Measurements from ENCODE around the gene PPM1H. TPM values are rescaled to one million over a fixed set of nuclear protein-coding genes. Genes with fewer than 3 reads are reported as not detected.

PPM1H gene
- total RNA-seq, 8 experiments from 2014 or later: 0.56 to 13.7 (median 7.0) TPM

GRCh38 chr12:62691309-62691708 is 243.6 kb downstream of the PPM1H start:
- ATAC-seq (replicated peaks in 6 of 8): no peak
- WGBS, 10 experiments: 92 to 100% (median 100%) methylated on average over 1 to 3 of the region's 3 CpGs; no CpG with 5 or more reads in 2 of the 10 experiments
- no peak overlapping the region for H3K27ac ChIP-seq
- H3K4me3 ChIP-seq: no peak overlapping the region
- in situ Hi-C loops (cut with MboI; ENCODE audit: low pct_unique_long_range_greater_than_20kb in 2 of 9, low sequenced_read_pairs in 9 of 9, unreplicated experiment in 9 of 9): no loop called here
- peaks cover 19 to 22% of the 10 kb centered on the region in 2 donors for H3K4me1 ChIP-seq (replicated peaks in 1 of 2)

GRCh38 chr12:62689042-62689839 is 245.7 kb downstream of the PPM1H start:
- Histone ChIP-seq H3K4me1 (replicated peaks in 1 of 2) (peaks cover 21 to 22% of the 10 kb centered on the region in 2 donors), H3K27ac (no peak overlapping the region), H3K4me3 (no peak overlapping the region)
- in situ Hi-C loops (cut with MboI; ENCODE audit: low pct_unique_long_range_greater_than_20kb in 2 of 9, low sequenced_read_pairs in 9 of 9, unreplicated experiment in 9 of 9): no loop called here
- 67 to 100% (median 88%) methylated on average over 1 to 4 of the region's 6 CpGs for WGBS, 10 experiments
- ATAC-seq (replicated peaks in 6 of 8): no peak

- 0 to 100% (median 97%) methylated on average over 1 to 3 of the region's 3 CpGs; no CpG with 5 or more reads in 2 of the 10 experiments for WGBS, 10 experiments
- peaks cover 0 to 4% of the 10 kb centered on the region in 2 donors for H3K4me1 ChIP-seq (replicated peaks in 1 of 2)
- no peak overlapping the region for H3K27ac ChIP-seq
- no peak for ATAC-seq (replicated peaks in 6 of 8)
- in situ Hi-C loops (cut with MboI; ENCODE audit: low pct_unique_long_range_greater_than_20kb in 2 of 9, low sequenced_read_pairs in 9 of 9, unreplicated experiment in 9 of 9): no loop called here
- H3K4me3 ChIP-seq: no peak overlapping the region
Measured at GRCh38 chr12:62686938-62687337, 248.0 kb downstream of the PPM1H start.

GRCh38 chr12:62684570-62685295 is 250.2 kb downstream of the PPM1H start:
- peak in 3 of 8 experiments; percentile 73 to 80 (median 80) for ATAC-seq (replicated peaks in 6 of 8)
- in situ Hi-C loops (cut with MboI; ENCODE audit: low pct_unique_long_range_greater_than_20kb in 2 of 9, low sequenced_read_pairs in 9 of 9, unreplicated experiment in 9 of 9): no loop called here
- Histone ChIP-seq H3K4me3 (no peak overlapping the region), H3K27ac (no peak overlapping the region), H3K4me1 (replicated peaks in 1 of 2) (peaks cover 0 to 4% of the 10 kb centered on the region in 2 donors)
- WGBS, 10 experiments: 4 to 100% (median 83%) methylated on average over 1 to 6 of the region's 7 CpGs; no CpG with 5 or more reads in 1 of the 10 experiments

DNA sequence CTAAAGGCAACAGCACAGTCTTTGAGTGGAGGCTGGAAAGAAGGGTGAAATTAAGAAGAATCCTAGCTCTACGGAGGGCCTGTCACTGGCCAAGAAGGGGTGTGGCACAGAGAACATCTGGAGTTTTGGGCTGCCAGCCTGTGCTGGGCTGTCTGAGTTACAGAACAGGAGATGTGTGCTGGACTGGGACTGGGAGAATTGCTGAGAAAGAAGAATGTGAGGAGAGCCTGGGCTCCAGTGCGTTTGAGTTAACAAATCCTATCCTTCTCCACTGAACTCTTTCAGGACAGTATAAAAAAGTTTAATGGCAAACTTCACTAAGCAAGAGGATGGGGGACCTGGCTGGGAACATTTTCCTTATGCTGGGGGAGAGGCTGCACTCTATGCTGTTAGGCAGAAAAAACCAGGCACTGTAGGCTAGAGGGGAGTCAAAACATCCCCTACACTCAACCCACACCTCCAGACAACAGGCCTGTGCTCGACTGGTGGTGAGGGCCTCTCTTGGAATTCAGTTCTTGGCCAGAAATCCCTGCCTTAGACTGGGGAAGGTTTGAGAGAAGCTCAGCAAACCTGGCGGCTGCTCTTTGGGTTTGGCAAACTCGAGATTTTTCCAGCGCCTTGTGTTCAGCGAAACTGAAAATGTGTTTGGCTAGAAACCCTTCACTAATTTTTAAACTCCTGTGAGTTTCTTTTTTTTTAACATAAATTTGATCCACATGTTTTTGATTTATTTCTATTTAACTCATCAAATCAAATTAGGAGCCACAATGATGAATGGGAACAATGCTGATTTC is 251.0 kb downstream of the PPM1H start:
- ATAC-seq (replicated peaks in 6 of 8): peak in 3 of 8 experiments; percentile 38 to 86 (median 74)
- no peak overlapping the region for H3K4me3 ChIP-seq

GRCh38 chr12:62681306-62681705 is 253.6 kb downstream of the PPM1H start:
- ATAC-seq (replicated peaks in 6 of 8): no peak
- 65 to 100% (median 93%) methylated on average over 1 to 4 of the region's 4 CpGs; no CpG with 5 or more reads in 1 of the 10 experiments for WGBS, 10 experiments
- in situ Hi-C loops (cut with MboI; ENCODE audit: low pct_unique_long_range_greater_than_20kb in 2 of 9, low sequenced_read_pairs in 9 of 9, unreplicated experiment in 9 of 9): no loop called here
- no peak overlapping the region for H3K27ac ChIP-seq
- peaks cover 0 to 4% of the 10 kb centered on the region in 2 donors for H3K4me1 ChIP-seq (replicated peaks in 1 of 2)
- no peak overlapping the region for H3K4me3 ChIP-seq

More for the DNA sequence above, 251.0 kb downstream of the PPM1H start:
- Histone ChIP-seq H3K4me1 (replicated peaks in 1 of 2) (peaks cover 0 to 4% of the 10 kb centered on the region in 2 donors), H3K27ac (no peak overlapping the region)
- in situ Hi-C loops (cut with MboI; ENCODE audit: low pct_unique_long_range_greater_than_20kb in 2 of 9, low sequenced_read_pairs in 9 of 9, unreplicated experiment in 9 of 9): no loop called here
- WGBS, 10 experiments: 0 to 92% (median 69%) methylated on average over 1 to 5 of the region's 7 CpGs; no CpG with 5 or more reads in 2 of the 10 experiments

DNA sequence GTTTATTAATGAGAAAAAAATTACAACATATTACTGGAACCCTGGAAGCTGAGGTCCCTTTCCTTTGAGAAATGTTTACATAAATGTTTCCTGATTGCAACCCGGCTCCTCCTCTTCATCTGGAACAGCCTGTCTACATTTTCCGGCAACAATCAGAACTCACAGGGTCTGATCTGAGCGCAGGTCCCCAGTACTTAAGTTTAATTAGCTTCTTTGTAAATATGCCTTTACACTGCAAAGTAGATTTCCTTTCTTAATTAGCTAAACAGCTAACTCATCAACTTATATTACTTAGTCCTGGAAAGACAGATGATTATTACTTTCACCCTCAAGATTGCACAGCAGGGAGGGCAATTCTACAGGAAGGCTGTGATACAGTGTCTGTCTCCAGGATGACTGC is 255.3 kb downstream of the PPM1H start:
- Histone ChIP-seq H3K4me1 (replicated peaks in 1 of 2) (peaks cover 0 to 2% of the 10 kb centered on the region in 2 donors), H3K4me3 (no peak overlapping the region), H3K27ac (no peak overlapping the region)
- 80 to 100% (median 93%) methylated on average over 1 to 3 of the region's 3 CpGs; no CpG with 5 or more reads in 3 of the 10 experiments for WGBS, 10 experiments
- in situ Hi-C loops (cut with MboI; ENCODE audit: low pct_unique_long_range_greater_than_20kb in 2 of 9, low sequenced_read_pairs in 9 of 9, unreplicated experiment in 9 of 9): no loop called here
- no peak for ATAC-seq (replicated peaks in 6 of 8)

GRCh38 chr12:62677355-62677754 is 257.6 kb downstream of the PPM1H start:
- no peak overlapping the region for H3K27ac ChIP-seq
- ATAC-seq (replicated peaks in 6 of 8): no peak
- no peak overlapping the region for H3K4me3 ChIP-seq
- in situ Hi-C loops (cut with MboI; ENCODE audit: low pct_unique_long_range_greater_than_20kb in 2 of 9, low sequenced_read_pairs in 9 of 9, unreplicated experiment in 9 of 9): no loop called here
- WGBS, 10 experiments: 80 to 100% (median 98%) methylated on average over 1 to 4 of the region's 7 CpGs; no CpG with 5 or more reads in 4 of the 10 experiments
- peaks cover 6% of the 10 kb centered on the region in 2 donors for H3K4me1 ChIP-seq (replicated peaks in 1 of 2)

DNA sequence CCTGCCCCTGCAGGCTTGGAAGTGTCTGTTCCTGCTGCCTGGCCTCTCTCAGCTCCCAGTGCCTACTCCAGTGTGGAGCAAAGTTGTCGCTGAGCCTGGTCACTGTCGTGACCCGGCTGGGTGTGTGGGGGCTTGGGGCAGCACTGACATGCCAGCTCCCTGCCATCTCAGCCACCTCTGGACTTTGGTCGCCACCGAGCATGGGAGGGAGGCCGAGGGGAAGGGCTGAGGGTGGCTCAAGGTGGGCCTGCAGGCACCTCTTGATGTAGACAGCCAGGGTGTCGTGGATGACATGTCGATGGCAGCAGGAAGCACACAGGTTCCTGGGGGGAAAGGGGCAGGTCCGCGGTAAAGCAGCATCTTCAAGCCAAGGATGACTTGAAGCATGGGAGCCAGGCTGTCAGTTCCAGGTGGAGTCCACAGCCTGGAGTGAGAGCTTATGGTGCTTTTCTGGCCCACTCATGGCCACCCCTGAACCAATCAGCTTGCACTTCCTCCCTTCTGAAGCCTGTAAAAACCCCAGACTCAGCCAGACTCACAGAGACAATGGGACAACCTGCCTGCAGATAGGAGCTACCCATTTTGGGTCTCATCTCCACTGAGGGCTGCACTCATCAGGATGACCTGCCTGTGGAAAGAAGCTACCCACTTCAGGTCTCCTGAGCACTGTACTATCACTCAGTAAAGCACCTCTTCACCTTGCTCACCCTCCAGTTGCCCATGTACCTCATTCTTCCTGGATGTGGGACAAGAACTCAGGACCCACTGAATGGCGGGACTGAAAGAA is 258.2 kb downstream of the PPM1H start:
- in situ Hi-C loops (cut with MboI; ENCODE audit: low pct_unique_long_range_greater_than_20kb in 2 of 9, low sequenced_read_pairs in 9 of 9, unreplicated experiment in 9 of 9): no loop called here
- no peak for ATAC-seq (replicated peaks in 6 of 8)

DNA sequence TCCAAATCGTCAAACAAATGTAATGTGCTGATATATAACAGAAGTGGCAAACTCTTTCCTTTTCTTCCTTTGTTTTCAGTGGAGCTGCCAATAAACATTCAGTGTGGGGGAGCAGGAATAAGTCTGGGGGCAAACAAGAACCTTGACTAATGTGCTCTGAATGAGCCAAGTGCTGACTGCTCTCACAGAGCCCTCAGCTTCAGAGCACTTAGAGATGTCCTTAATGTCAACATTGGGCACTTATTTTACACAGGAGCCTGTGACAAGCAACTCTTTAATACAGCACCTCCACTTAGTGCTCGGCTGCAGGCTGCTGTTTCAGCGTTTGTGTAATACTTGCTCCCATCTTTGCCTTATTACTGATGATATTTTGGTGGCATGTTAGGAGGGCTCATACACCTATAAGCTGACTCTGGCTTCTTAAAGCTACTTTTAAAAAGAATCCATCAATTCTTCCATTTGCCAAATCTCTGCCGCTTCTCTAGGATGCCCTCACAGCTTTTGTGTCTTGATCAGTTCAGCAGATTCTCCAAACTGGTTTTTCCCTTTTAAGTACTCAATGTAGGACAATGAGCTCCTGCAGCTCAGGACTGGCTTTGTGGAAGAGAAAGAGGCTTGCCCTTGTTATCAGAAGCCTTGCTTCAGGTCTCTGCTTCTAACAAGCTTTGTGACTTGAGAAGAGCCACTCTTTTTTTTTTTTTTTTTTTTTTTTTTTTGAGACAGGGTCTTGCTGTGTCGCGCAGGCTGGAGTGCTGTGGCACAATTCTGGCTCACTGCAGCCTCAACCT is 261.7 kb downstream of the PPM1H start:
- 61 to 90% (median 81%) methylated on average over 2 to 5 of the region's 6 CpGs for WGBS, 10 experiments
- Histone ChIP-seq H3K4me3 (no peak overlapping the region), H3K27ac (no peak overlapping the region), H3K4me1 (replicated peaks in 1 of 2) (peaks cover 6% of the 10 kb centered on the region in 2 donors)
- peak in 2 of 8 experiments; percentile 32 to 46 for ATAC-seq (replicated peaks in 6 of 8)
- in situ Hi-C loops (cut with MboI; ENCODE audit: low pct_unique_long_range_greater_than_20kb in 2 of 9, low sequenced_read_pairs in 9 of 9, unreplicated experiment in 9 of 9): no loop called here

More for the DNA sequence above, 258.2 kb downstream of the PPM1H start:
- Histone ChIP-seq H3K4me3 (no peak overlapping the region), H3K4me1 (replicated peaks in 1 of 2) (peaks cover 6% of the 10 kb centered on the region in 2 donors), H3K27ac (no peak overlapping the region)
- WGBS, 10 experiments: 60 to 100% (median 100%) methylated on average over 1 to 4 of the region's 11 CpGs; no CpG with 5 or more reads in 6 of the 10 experiments

DNA sequence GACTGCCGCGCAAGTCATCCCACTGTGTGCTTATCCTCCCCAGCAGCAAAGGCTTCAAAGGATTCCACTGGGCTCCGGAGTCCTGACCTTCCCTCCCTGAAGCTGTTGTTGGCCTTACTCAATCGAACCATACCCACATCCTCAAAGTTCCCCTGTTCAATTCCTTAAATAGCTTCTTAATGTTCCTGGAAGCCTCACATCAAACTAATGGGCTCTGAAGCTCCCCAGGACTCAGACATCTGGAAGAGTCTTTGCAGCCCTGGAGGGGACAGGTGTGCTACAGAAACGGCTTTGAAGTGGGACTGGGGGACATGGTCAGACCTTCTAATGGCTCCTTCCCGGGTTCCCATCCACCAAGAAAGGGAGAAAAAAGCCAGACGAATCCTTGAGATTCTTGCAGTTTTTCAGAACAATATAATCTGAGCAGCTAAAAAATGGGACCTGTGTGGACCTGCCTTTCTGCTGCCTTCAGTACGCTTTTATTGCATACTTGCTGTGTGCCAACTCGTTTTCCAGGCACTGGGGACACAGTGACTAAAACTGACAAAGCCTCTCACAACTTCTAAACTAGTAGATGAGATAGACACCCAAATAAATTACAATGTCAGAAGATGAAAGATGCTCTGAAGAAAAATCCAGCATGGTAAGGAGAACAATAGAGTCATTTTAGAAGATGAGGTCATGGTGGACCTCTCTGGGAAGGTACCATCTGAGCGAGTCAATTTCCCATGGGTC is 263.8 kb downstream of the PPM1H start:
- ATAC-seq (replicated peaks in 6 of 8): no peak
- Histone ChIP-seq H3K4me1 (replicated peaks in 1 of 2) (peaks cover 6% of the 10 kb centered on the region in 2 donors), H3K27ac (no peak overlapping the region), H3K4me3 (no peak overlapping the region)
- 50 to 100% (median 94%) methylated on average over 2 to 9 of the region's 10 CpGs for WGBS, 10 experiments
- in situ Hi-C loops (cut with MboI; ENCODE audit: low pct_unique_long_range_greater_than_20kb in 2 of 9, low sequenced_read_pairs in 9 of 9, unreplicated experiment in 9 of 9): no loop called here

Data from motor neuron (in vitro differentiated cells).